ENCODE measurements around the gene ADRM1. TPM values are rescaled to one million over a fixed set of nuclear protein-coding genes. Genes with fewer than 3 reads are reported as not detected.

The ADRM1 gene
- total RNA-seq, 5 donors from 2014 or later (not counting 1 experiment from before 2014, with no cell fraction given) = 44.7 to 80.3 (median 72.9) TPM

- Mint-ChIP-seq H3K4me1 (no peaks in the 10 kb centered on the region), H3K27me3 (peaks cover 0 to under 1% of the 10 kb centered on the region in 2 donors), H3K9me3 (peaks cover 4 to 8% (median 5%) of the 10 kb centered on the region in 3 donors), H3K27ac (no peak overlapping the region), H3K4me3 (no peak overlapping the region), H3K36me3 (no peaks in the 10 kb centered on the region)
- Histone ChIP-seq H3K27me3 (replicated peaks in 1 of 2; ENCODE audit: control insufficient read depth in 2 of 2, extremely low read depth in 1 of 2, insufficient read depth in 2 of 2, low read length in 1 of 2) (peaks cover 0 to 31% of the 10 kb centered on the region in 2 experiments), H3K27ac (ENCODE audit: low read length) (no peak overlapping the region), H3K9me3 (no peaks in the 10 kb centered on the region), H3K4me1 (ENCODE audit: control insufficient read depth in 1 of 2, extremely low read depth in 1 of 2, insufficient read depth in 2 of 2, low read length in 2 of 2) (no peaks in the 10 kb centered on the region), H3K4me3 (ENCODE audit: control insufficient read depth in 1 of 2, extremely low read depth in 1 of 2, low read length in 1 of 2) (no peak overlapping the region), H3K36me3 (ENCODE audit: control insufficient read depth in 2 of 2, extremely low read depth in 1 of 2, insufficient read depth in 1 of 2, low read length in 1 of 2) (no peaks in the 10 kb centered on the region)
- no peak for ATAC-seq (replicated peaks in 1 of 4)
- no peak for DNase-seq
- ChIA-PET CTCF (no interaction called here), POLR2A (no interaction called here)
- 70% methylated on average over 14 of the region's 23 CpGs for WGBS (ENCODE audit: insufficient coverage)
Observed at GRCh38 chr20:62350629-62351422, 48.0 kb downstream of the ADRM1 start.

DNA sequence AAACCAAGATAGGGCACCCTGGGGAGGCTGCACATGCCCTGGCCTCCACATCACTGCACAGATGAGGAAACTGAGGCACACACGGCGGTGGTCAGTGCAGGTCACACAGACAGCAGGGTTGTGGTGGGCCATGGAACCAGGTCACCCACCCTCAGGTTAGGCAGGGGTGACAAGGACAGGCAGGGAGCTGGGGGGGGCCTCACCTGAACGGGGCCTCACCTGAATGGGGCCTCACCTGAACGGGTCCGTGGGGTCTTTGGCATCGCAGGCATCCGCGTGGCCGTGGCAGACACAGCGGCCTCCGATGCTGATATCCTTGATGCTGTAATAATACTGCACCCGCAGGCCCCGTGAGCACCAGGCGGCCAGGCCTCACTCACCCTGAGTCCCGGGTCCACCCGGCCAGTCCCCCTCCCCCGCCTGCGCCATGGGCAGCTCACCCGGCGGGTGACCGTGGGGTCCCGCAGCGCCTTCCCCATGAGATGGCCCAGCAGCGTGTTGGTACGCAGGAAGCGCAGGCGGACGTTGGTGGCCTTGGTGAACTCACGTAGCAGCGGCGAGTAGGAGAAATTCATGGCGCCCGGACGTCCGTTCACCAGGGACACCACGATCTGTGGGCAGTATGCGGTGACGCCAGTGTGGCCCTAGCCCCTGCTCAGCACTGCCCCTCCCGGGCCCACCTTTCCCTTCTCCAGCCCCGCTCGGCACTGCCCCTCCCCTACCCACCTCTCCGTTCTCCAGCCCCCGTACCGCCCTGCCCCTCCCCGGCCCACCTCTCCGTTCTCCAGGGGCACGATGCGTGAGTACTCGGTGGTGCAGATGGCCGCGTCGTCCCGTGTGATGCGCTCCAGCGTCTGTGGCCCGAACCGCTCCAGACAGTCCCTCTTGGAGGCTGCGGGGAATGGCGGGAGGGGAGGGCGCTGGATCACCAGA lies 48.9 kb downstream of the ADRM1 start:
- ChIA-PET CTCF (no interaction called here), POLR2A (no interaction called here)
- Histone ChIP-seq H3K4me1 (ENCODE audit: control insufficient read depth in 1 of 2, extremely low read depth in 1 of 2, insufficient read depth in 2 of 2, low read length in 2 of 2) (no peaks in the 10 kb centered on the region), H3K36me3 (ENCODE audit: control insufficient read depth in 2 of 2, extremely low read depth in 1 of 2, insufficient read depth in 1 of 2, low read length in 1 of 2) (no peaks in the 10 kb centered on the region), H3K27me3 (replicated peaks in 1 of 2; ENCODE audit: control insufficient read depth in 2 of 2, extremely low read depth in 1 of 2, insufficient read depth in 2 of 2, low read length in 1 of 2) (peaks cover 0 to 38% of the 10 kb centered on the region in 2 experiments), H3K27ac (ENCODE audit: low read length) (no peak overlapping the region), H3K9me3 (no peaks in the 10 kb centered on the region), H3K4me3 (ENCODE audit: control insufficient read depth in 1 of 2, extremely low read depth in 1 of 2, low read length in 1 of 2) (no peak overlapping the region)
- DNase-seq (no peak), ATAC-seq (replicated peaks in 1 of 4) (no peak)
- H3K9me3 Mint-ChIP-seq = peaks cover 4 to 8% (median 5%) of the 10 kb centered on the region in 3 donors
- no peaks in the 10 kb centered on the region for H3K36me3 Mint-ChIP-seq
- WGBS (ENCODE audit: insufficient coverage) = 88% methylated on average over 56 of the region's 60 CpGs
- no peak overlapping the region for H3K4me3 Mint-ChIP-seq
- no peak overlapping the region for H3K27ac Mint-ChIP-seq
- H3K4me1 Mint-ChIP-seq = no peaks in the 10 kb centered on the region
- H3K27me3 Mint-ChIP-seq = peaks cover 0 to 5% of the 10 kb centered on the region in 2 donors

GRCh38 chr20:62352402-62353288 lies 49.8 kb downstream of the ADRM1 start:
- Histone ChIP-seq H3K4me1 (ENCODE audit: control insufficient read depth in 1 of 2, extremely low read depth in 1 of 2, insufficient read depth in 2 of 2, low read length in 2 of 2) (no peaks in the 10 kb centered on the region), H3K9me3 (no peaks in the 10 kb centered on the region), H3K27me3 (replicated peaks in 1 of 2; ENCODE audit: control insufficient read depth in 2 of 2, extremely low read depth in 1 of 2, insufficient read depth in 2 of 2, low read length in 1 of 2) (peaks cover 0 to 45% of the 10 kb centered on the region in 2 experiments), H3K36me3 (ENCODE audit: control insufficient read depth in 2 of 2, extremely low read depth in 1 of 2, insufficient read depth in 1 of 2, low read length in 1 of 2) (no peaks in the 10 kb centered on the region), H3K4me3 (ENCODE audit: control insufficient read depth in 1 of 2, extremely low read depth in 1 of 2, low read length in 1 of 2) (no peak overlapping the region), H3K27ac (ENCODE audit: low read length) (no peak overlapping the region)
- POLR2A ChIA-PET = no interaction called here
- peaks cover 4 to 8% (median 5%) of the 10 kb centered on the region in 3 donors for H3K9me3 Mint-ChIP-seq
- WGBS (ENCODE audit: insufficient coverage) = 83% methylated on average over 36 of the region's 43 CpGs
- H3K27ac Mint-ChIP-seq = no peak overlapping the region
- no peak for DNase-seq
- ATAC-seq (replicated peaks in 1 of 4) = no peak
- H3K4me1 Mint-ChIP-seq = no peaks in the 10 kb centered on the region
- CTCF ChIA-PET = no interaction called here
- H3K4me3 Mint-ChIP-seq = no peak overlapping the region
- H3K36me3 Mint-ChIP-seq = no peaks in the 10 kb centered on the region
- H3K27me3 Mint-ChIP-seq = peaks cover 0 to 5% of the 10 kb centered on the region in 2 donors

- no peaks in the 10 kb centered on the region for H3K4me1 ChIP-seq (ENCODE audit: control insufficient read depth in 1 of 2, extremely low read depth in 1 of 2, insufficient read depth in 2 of 2, low read length in 2 of 2)
Observed at GRCh38 chr20:62353289-62354030, 50.7 kb downstream of the ADRM1 start.

DNA sequence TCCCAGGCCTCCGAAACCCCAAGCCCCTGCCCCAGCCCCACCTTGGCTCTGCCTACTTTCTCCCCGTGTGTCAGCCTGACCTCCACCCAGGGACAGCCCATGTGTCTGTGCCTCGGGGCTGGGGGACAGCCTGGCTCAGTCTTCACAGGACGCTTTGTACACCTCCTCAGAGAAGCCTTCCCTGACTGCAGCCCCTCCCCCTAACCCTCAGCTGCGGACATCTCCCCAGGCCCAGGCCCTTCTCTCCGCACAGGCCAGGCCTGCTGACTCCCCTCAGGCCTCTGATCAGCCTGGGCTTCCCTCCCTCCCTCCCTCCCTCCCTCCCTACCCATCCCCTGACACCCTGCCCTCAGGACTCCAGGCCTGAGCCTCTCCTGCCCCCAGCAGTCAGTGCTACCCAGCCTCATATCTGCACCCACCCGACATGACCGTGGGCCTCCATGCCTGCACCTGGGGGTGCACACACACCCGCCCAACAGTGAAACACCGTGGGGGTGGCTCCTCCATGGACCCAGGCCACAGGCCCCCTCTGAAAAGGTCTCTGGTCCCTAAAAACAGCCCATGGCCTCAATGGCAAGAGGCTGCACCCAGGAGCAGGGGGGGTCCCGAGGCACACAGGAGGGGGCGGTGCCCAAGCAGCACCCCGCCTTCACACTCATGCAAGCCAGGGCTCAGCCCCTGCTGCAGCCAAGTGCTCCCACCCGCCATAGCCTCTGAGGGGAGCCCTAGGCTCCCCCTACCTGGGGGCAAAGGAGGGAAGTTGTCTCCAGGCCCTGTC lies 51.4 kb downstream of the ADRM1 start:
- DNase-seq = no peak
- ChIA-PET CTCF (no interaction called here), POLR2A (no interaction called here)
- no peak overlapping the region for H3K27ac ChIP-seq (ENCODE audit: low read length)
- H3K27me3 ChIP-seq (replicated peaks in 1 of 2; ENCODE audit: control insufficient read depth in 2 of 2, extremely low read depth in 1 of 2, insufficient read depth in 2 of 2, low read length in 1 of 2) = peaks cover 0 to 59% of the 10 kb centered on the region in 2 experiments
- no peak overlapping the region for H3K4me3 Mint-ChIP-seq
- ATAC-seq (replicated peaks in 1 of 4) = no peak
- peaks cover 0 to 5% of the 10 kb centered on the region in 2 donors for H3K27me3 Mint-ChIP-seq
- WGBS (ENCODE audit: insufficient coverage) = 75% methylated on average over 13 of the region's 14 CpGs
- H3K36me3 ChIP-seq (ENCODE audit: control insufficient read depth in 2 of 2, extremely low read depth in 1 of 2, insufficient read depth in 1 of 2, low read length in 1 of 2) = no peaks in the 10 kb centered on the region
- H3K9me3 ChIP-seq = no peaks in the 10 kb centered on the region
- H3K27ac Mint-ChIP-seq = no peak overlapping the region
- H3K9me3 Mint-ChIP-seq = peaks cover 0 to 2% (median 0%) of the 10 kb centered on the region in 3 donors
- no peak overlapping the region for H3K4me3 ChIP-seq (ENCODE audit: control insufficient read depth in 1 of 2, extremely low read depth in 1 of 2, low read length in 1 of 2)
- H3K4me1 Mint-ChIP-seq = no peaks in the 10 kb centered on the region
- no peaks in the 10 kb centered on the region for H3K36me3 Mint-ChIP-seq
- no peaks in the 10 kb centered on the region for H3K4me1 ChIP-seq (ENCODE audit: control insufficient read depth in 1 of 2, extremely low read depth in 1 of 2, insufficient read depth in 2 of 2, low read length in 2 of 2)

More at GRCh38 chr20:62353289-62354030, 50.7 kb downstream of the ADRM1 start:
- H3K27ac Mint-ChIP-seq = no peak overlapping the region
- no peaks in the 10 kb centered on the region for H3K4me1 Mint-ChIP-seq
- no peaks in the 10 kb centered on the region for H3K9me3 ChIP-seq
- ChIA-PET POLR2A (no interaction called here), CTCF (no interaction called here)
- peaks cover 3 to 7% (median 4%) of the 10 kb centered on the region in 3 donors for H3K9me3 Mint-ChIP-seq
- WGBS (ENCODE audit: insufficient coverage) = 84% methylated on average over 15 of the region's 16 CpGs
- H3K36me3 ChIP-seq (ENCODE audit: control insufficient read depth in 2 of 2, extremely low read depth in 1 of 2, insufficient read depth in 1 of 2, low read length in 1 of 2) = no peaks in the 10 kb centered on the region
- no peak overlapping the region for H3K4me3 Mint-ChIP-seq
- H3K4me3 ChIP-seq (ENCODE audit: control insufficient read depth in 1 of 2, extremely low read depth in 1 of 2, low read length in 1 of 2) = no peak overlapping the region
- peaks cover 0 to 5% of the 10 kb centered on the region in 2 donors for H3K27me3 Mint-ChIP-seq
- DNase-seq = no peak
- no peak overlapping the region for H3K27ac ChIP-seq (ENCODE audit: low read length)
- no peaks in the 10 kb centered on the region for H3K36me3 Mint-ChIP-seq
- H3K27me3 ChIP-seq (replicated peaks in 1 of 2; ENCODE audit: control insufficient read depth in 2 of 2, extremely low read depth in 1 of 2, insufficient read depth in 2 of 2, low read length in 1 of 2) = peaks cover 0 to 52% of the 10 kb centered on the region in 2 experiments
- ATAC-seq (replicated peaks in 1 of 4) = no peak

Data from T-cell (primary cell).